ENCODE results near the gene ZNF180. TPM values are rescaled to one million over a fixed set of nuclear protein-coding genes. Genes with fewer than 3 reads are reported as not detected.

Gene ZNF180
- total RNA-seq, 1 experiment from 2014 or later: 8.9 TPM

- Mint-ChIP-seq H3K4me3 (no peak overlapping the region), H3K36me3 (no peaks in the 10 kb centered on the region), H3K9me3 (peaks cover 19% of the 10 kb centered on the region), H3K4me1 (no peaks in the 10 kb centered on the region), H3K27me3 (ENCODE audit: low read depth) (peaks cover 19% of the 10 kb centered on the region), H3K27ac (no peak overlapping the region)
- no peak for ATAC-seq
- DNase-seq (ENCODE audit: low spot score): no peak
- CTCF ChIA-PET: no interaction called here
- POLR2A ChIA-PET: interaction anchor here (0.7 to 0.8 kb wide), 2 partner anchors 90 to 799 kb away, joined by 3 to 4 read pairs; no protein-coding TSS in a partner anchor
- no peak for TF ChIP-seq GTF2I (CRISPR knock-in tag; conservative IDR thresholded peaks at IDR 0.05)
- TF ChIP-seq ATF1 (CRISPR knock-in tag; IDR thresholded peaks at IDR 0.05): no peak
- TF ChIP-seq ZSCAN18 (CRISPR knock-in tag; IDR thresholded peaks at IDR 0.05): no peak
- TF ChIP-seq FOXK1 (CRISPR knock-in tag; IDR thresholded peaks at IDR 0.05): no peak
- TF ChIP-seq SP1 (CRISPR knock-in tag; conservative IDR thresholded peaks at IDR 0.05): no peak
- no peak for TF ChIP-seq ZNF671 (CRISPR knock-in tag; IDR thresholded peaks at IDR 0.05)
- TF ChIP-seq MYBL2 (CRISPR knock-in tag; IDR thresholded peaks at IDR 0.05): no peak
- TF ChIP-seq ZNF425 (CRISPR knock-in tag; conservative IDR thresholded peaks at IDR 0.05): no peak
- no peak for TF ChIP-seq OVOL2 (CRISPR knock-in tag; IDR thresholded peaks at IDR 0.05; ENCODE audit: borderline replicate concordance)
- TF ChIP-seq CREM (CRISPR knock-in tag; IDR thresholded peaks at IDR 0.05): no peak
- TF ChIP-seq CREB1 (CRISPR knock-in tag; IDR thresholded peaks at IDR 0.05): no peak
Observed at GRCh38 chr19:44517146-44517545, 16.8 kb upstream of the ZNF180 start.

DNA sequence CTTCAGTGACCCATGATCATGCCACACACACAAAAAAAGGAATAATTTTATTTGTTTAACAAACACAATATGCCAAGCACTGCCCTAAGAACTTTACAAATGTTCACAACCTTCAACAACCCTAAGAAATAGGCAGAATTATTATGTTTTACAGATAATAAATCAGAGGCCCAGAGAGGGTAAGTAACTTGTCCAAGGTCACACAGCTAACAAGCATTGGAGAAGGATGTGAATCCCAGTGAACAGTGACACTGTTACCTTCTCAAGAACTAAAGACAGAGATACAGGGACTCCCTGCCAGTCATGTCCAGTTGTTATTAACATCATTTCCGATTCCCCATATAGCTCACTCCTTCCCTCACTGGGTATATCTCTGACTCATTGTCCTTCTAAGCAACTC, 15.6 kb upstream of the ZNF180 start:
- H3K4me1 Mint-ChIP-seq: no peaks in the 10 kb centered on the region
- ChIA-PET CTCF (no interaction called here), POLR2A (no interaction called here)
- H3K36me3 Mint-ChIP-seq: no peaks in the 10 kb centered on the region
- ATAC-seq: no peak
- peaks cover 27% of the 10 kb centered on the region for H3K27me3 Mint-ChIP-seq (ENCODE audit: low read depth)
- TF ChIP-seq EMX1 (CRISPR knock-in tag; IDR thresholded peaks at IDR 0.05): no peak
- no peak for TF ChIP-seq ZNF396 (CRISPR knock-in tag; IDR thresholded peaks at IDR 0.05; ENCODE audit: borderline replicate concordance)
- TF ChIP-seq SOX15 (CRISPR knock-in tag; IDR thresholded peaks at IDR 0.05): no peak
- TF ChIP-seq MYBL2 (CRISPR knock-in tag; IDR thresholded peaks at IDR 0.05): no peak
- TF ChIP-seq CREB1 (CRISPR knock-in tag; IDR thresholded peaks at IDR 0.05): no peak
- no peak for TF ChIP-seq CTCF (IDR thresholded peaks at IDR 0.05)
- no peak for TF ChIP-seq SMAD4 (CRISPR knock-in tag; IDR thresholded peaks at IDR 0.05)
- TF ChIP-seq FOXJ3 (CRISPR knock-in tag; IDR thresholded peaks at IDR 0.05; ENCODE audit: borderline replicate concordance): no peak
- TF ChIP-seq, protein P1, sequence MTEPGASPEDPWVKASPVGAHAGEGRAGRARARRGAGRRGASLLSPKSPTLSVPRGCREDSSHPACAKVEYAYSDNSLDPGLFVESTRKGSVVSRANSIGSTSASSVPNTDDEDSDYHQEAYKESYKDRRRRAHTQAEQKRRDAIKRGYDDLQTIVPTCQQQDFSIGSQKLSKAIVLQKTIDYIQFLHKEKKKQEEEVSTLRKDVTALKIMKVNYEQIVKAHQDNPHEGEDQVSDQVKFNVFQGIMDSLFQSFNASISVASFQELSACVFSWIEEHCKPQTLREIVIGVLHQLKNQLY (CRISPR knock-in tag; IDR thresholded peaks at IDR 0.05): no peak
- TF ChIP-seq NFYB (CRISPR knock-in tag; conservative IDR thresholded peaks at IDR 0.05; ENCODE audit: low read depth): no peak
- no peak for TF ChIP-seq CREM (CRISPR knock-in tag; IDR thresholded peaks at IDR 0.05)
- TF ChIP-seq SMAD3 (CRISPR knock-in tag; IDR thresholded peaks at IDR 0.05; ENCODE audit: borderline replicate concordance): no peak
- TF ChIP-seq ELF4 (CRISPR knock-in tag; IDR thresholded peaks at IDR 0.05; ENCODE audit: low read depth): no peak
- TF ChIP-seq, protein P2, sequence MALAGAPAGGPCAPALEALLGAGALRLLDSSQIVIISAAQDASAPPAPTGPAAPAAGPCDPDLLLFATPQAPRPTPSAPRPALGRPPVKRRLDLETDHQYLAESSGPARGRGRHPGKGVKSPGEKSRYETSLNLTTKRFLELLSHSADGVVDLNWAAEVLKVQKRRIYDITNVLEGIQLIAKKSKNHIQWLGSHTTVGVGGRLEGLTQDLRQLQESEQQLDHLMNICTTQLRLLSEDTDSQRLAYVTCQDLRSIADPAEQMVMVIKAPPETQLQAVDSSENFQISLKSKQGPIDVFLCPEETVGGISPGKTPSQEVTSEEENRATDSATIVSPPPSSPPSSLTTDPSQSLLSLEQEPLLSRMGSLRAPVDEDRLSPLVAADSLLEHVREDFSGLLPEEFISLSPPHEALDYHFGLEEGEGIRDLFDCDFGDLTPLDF (CRISPR knock-in tag; IDR thresholded peaks at IDR 0.05): no peak
- TF ChIP-seq GABPB1 (CRISPR knock-in tag; IDR thresholded peaks at IDR 0.05): no peak
- no peak for TF ChIP-seq ZNF263 (CRISPR knock-in tag; IDR thresholded peaks at IDR 0.05; ENCODE audit: low read depth)
- TF ChIP-seq ETV6 (CRISPR knock-in tag; IDR thresholded peaks at IDR 0.05): no peak
- TF ChIP-seq ESRRA (CRISPR knock-in tag; IDR thresholded peaks at IDR 0.05; ENCODE audit: borderline replicate concordance): no peak
- TF ChIP-seq ZMAT4 (CRISPR knock-in tag; IDR thresholded peaks at IDR 0.05): no peak
- H3K4me3 Mint-ChIP-seq: no peak overlapping the region
- peaks cover 25% of the 10 kb centered on the region for H3K9me3 Mint-ChIP-seq
- DNase-seq (ENCODE audit: low spot score): no peak
- H3K27ac Mint-ChIP-seq: no peak overlapping the region

Data from WTC11 (cell line).